NB4 (cell line): ENCODE data around the gene RANGAP1.

Source experiments
- DNase-seq: peaks from one replicate; pipeline ENCODE4 v3.0.0; 2010; ENCODE audit warnings: low read depth
- H3K4me3 ChIP-seq: one replicate; pipeline ENCODE4 v1.5.1; 2011; ENCODE audit warnings: mild to moderate bottlenecking, low read depth, low read length, moderate library complexity
- CTCF ChIP-seq: IDR thresholded peaks from one replicate; pipeline ENCODE4 v1.5.1; 2012; ENCODE audit warnings: low read depth, low read length
- MAX ChIP-seq: IDR thresholded peaks from 2 replicates; pipeline ENCODE4 v1.6.1; 2011; ENCODE audit warnings: low read depth, low read length
- MYC ChIP-seq: IDR thresholded peaks from 2 replicates; pipeline ENCODE4 v1.6.1; 2011; ENCODE audit warnings: low read depth, low read length
- POLR2A ChIP-seq: IDR thresholded peaks from 2 replicates; pipeline ENCODE4 v1.6.1; 2011; ENCODE audit warnings: mild to moderate bottlenecking; ENCODE audit not compliant: insufficient read length; ENCODE audit errors: extremely low read depth

Gene RANGAP1

GRCh38 chr22:41280065-41280464 lies 5.9 kb downstream of the RANGAP1 start:
- H3K4me3 ChIP-seq: no peak overlapping the region
- DNase-seq: no peak
- TF ChIP-seq MYC (no peak), MAX (no peak), POLR2A (no peak), CTCF (no peak)

- no peak overlapping the region for H3K4me3 ChIP-seq
- DNase-seq: no peak
- no peak for TF ChIP-seq CTCF
- TF ChIP-seq MAX: no peak
- TF ChIP-seq POLR2A: no peak
- no peak for TF ChIP-seq MYC
Measured at GRCh38 chr22:41274856-41275255, 11.1 kb downstream of the RANGAP1 start.

- DNase-seq: no peak
Measured at GRCh38 chr22:41273128-41273527, 12.9 kb downstream of the RANGAP1 start.

GRCh38 chr22:41271787-41272186 lies 14.2 kb downstream of the RANGAP1 start:
- H3K4me3 ChIP-seq: no peak overlapping the region
- no peak for DNase-seq
- TF ChIP-seq MYC (no peak), POLR2A (no peak), CTCF (no peak), MAX (no peak)

More at GRCh38 chr22:41273128-41273527, 12.9 kb downstream of the RANGAP1 start:
- TF ChIP-seq MAX (no peak), CTCF (no peak), POLR2A (no peak), MYC (no peak)
- H3K4me3 ChIP-seq: no peak overlapping the region

GRCh38 chr22:41267958-41268357 lies 18.0 kb downstream of the RANGAP1 start:
- TF ChIP-seq MYC (no peak), CTCF (no peak), MAX (no peak), POLR2A (no peak)

GRCh38 chr22:41264408-41264941 lies 21.5 kb downstream of the RANGAP1 start:
- no peak for TF ChIP-seq CTCF
- TF ChIP-seq POLR2A: no peak
- no peak for TF ChIP-seq MAX
- DNase-seq: no peak
- no peak overlapping the region for H3K4me3 ChIP-seq

More at GRCh38 chr22:41267958-41268357, 18.0 kb downstream of the RANGAP1 start:
- no peak overlapping the region for H3K4me3 ChIP-seq
- no peak for DNase-seq
